HG02943 (cell line): ENCODE results near the gene SERPINE3.

Source experiments
- ATAC-seq: cut with Tn5 transposase; IDR thresholded peaks from one replicate; pipeline ENCODE4 v1.9.1; 2021; ENCODE audit warnings: mild to moderate bottlenecking, low read depth, moderate library complexity; ENCODE audit not compliant: unreplicated experiment

The SERPINE3 gene

GRCh38 chr13:51327961-51328360 lies 11.5 kb upstream of the SERPINE3 start:
- no peak for ATAC-seq

GRCh38 chr13:51328488-51328887 lies 11.0 kb upstream of the SERPINE3 start:
- no peak for ATAC-seq

- no peak for ATAC-seq
These were observed 9.9 kb upstream of the SERPINE3 start for GRCh38 chr13:51329606-51330005.

- no peak for ATAC-seq
These were observed 8.7 kb upstream of the SERPINE3 start for GRCh38 chr13:51330791-51331190.

- no peak for ATAC-seq
These were observed 8.1 kb upstream of the SERPINE3 start for GRCh38 chr13:51331354-51331861.

DNA sequence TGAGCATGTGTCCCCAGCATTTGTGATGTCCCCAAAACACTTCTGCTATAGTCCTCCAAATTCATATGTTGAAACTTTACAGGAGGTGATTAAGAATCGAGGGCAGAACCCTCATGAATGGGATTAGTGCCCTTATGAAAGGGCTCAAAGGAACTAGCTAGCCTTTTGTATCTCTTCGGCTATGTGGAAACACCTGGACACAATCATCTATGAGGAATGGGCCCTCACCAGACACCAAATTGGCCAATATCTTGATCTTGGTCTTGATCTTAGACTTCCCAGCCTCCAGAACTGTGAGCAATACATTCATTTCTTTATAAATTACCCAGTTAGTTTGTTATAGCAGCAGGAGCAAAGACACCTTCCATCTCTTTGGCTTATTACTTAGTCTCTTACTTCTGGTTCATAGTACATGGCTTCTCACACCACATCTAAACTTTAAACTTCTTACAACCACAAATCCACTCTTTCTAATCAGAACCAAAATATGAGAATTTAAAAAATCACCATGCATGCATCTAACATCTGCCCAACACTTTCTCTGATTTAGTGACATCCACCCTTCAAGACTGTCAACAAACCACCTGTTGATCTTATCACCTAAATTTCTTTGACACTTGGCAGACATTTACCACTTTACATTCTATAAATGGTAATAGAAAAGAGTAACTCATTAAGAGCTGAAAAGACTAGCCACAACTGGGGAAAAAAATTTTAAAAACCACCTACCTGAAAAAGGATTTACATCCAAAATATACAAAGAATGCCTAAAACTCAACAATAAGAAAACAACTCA lies 6.7 kb upstream of the SERPINE3 start:
- ATAC-seq: no peak

- no peak for ATAC-seq
These were observed 6.1 kb upstream of the SERPINE3 start for GRCh38 chr13:51333421-51333820.

GRCh38 chr13:51333826-51334225 lies 5.7 kb upstream of the SERPINE3 start:
- no peak for ATAC-seq

DNA sequence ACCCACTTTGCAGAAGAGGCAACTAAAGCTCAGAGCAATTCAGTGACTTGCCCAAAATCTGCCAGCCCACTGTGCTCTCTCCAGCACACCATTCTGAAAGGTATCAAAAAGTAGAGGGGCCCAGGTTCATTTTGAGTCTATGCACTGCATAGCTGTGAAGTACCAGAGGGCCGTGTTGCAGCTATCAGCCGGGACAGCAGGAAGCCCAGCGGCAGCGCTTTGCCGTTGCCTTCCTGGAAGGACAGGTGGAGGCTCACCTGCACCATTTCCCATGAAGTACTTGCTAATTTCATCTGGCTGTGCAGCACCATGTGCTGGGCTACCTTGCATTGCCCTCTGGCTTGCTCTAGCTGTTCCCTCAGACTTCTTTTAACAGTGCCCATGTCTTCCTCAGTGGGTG lies 2.7 kb upstream of the SERPINE3 start:
- no peak for ATAC-seq

DNA sequence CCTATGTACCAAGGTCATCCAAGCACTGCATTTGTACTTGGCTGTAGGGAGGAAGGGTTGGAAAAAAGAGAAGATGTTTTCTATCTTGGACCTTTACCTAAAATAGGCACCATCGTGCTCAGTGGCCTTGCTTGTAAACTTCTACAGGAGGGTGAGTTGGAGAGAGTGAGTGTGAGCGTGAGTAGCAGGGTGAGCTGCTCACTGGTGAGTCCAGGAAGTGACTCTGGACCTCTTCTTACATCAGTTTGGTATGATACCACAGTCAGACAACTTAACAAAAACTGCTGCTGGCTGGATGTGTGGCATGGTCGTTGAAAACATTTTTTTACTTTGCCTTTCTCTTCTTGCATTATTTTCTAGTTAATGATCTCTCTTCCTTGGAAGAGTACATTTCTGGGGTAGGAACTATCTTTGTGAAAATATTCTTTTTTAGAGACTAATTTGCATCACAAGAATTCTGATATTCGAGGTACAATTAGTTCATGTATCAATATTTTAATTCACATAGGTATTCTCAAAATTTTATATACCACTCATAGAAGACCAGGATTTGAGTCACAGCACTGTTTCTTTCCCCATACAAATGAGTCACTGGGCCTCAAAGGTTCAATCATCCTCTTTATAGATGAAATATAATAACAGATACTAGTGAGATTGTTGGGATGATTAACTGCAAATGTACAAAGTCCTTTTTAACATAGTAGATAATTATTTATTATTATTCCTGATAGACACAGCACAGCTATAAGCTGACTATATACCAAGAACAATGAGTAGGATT lies 651 bp downstream of the SERPINE3 start:
- no peak for ATAC-seq

GRCh38 chr13:51341232-51341631 lies 1.7 kb downstream of the SERPINE3 start:
- ATAC-seq: no peak

- no peak for ATAC-seq
These were observed 2.3 kb downstream of the SERPINE3 start for GRCh38 chr13:51341791-51342190.

- ATAC-seq: no peak
These were observed 3.2 kb downstream of the SERPINE3 start for GRCh38 chr13:51342706-51343105.

DNA sequence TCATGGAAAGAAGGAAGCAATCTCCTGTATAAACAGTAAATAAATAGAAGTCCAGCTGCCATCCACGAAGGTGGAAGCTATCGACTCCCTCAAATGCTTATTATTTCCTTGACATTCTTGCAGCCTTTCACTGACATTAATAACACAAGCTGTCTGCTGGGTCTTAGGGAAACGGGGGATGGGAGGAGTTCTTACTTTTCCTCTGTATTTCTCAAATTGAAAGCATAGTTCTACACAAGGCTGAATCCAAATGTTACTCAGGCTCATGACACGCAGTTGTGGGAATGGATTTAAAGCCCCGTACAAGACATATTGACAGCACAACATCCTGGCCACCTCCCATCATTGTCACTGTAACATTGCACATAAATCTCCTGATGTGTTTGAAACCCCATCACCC lies 4.0 kb downstream of the SERPINE3 start:
- no peak for ATAC-seq

DNA sequence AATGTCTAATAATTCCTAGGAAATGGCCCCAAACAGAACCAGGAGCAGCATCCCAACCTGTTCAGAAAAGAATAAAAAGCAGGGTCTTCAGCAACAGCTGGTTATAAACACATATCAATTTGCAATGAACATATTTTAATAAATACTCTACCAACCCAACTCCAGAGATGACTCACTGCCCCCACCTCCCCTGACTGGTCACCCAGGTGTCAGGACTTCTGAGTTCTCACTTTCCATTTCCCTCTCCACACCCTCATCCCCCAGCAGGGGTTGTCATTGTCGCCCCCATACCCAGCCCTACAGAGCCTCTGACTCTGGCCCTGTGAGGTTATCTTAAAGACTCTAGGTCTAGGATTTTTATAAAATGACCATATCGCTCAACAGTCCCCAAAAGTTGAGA lies 6.9 kb downstream of the SERPINE3 start:
- no peak for ATAC-seq

DNA sequence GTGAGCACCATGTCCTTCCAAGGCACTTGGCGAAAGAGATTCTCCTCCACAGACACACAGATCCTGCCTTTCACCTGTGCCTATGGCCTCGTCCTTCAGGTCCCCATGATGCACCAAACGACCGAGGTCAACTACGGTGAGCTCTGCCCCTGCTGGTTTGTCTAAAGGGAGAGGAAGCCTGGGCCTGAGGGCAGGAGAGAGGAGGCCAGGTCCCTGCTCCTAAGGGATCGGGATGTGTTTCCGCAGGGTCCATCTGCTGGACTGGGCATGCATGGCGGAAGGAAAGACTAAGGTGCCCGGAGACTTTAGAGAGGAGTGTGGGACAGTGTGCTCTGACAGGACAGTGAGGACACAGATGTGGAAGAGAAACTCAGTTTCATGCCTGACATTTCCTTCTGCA lies 7.6 kb downstream of the SERPINE3 start:
- no peak for ATAC-seq

GRCh38 chr13:51348069-51348967 lies 8.8 kb downstream of the SERPINE3 start:
- no peak for ATAC-seq

DNA sequence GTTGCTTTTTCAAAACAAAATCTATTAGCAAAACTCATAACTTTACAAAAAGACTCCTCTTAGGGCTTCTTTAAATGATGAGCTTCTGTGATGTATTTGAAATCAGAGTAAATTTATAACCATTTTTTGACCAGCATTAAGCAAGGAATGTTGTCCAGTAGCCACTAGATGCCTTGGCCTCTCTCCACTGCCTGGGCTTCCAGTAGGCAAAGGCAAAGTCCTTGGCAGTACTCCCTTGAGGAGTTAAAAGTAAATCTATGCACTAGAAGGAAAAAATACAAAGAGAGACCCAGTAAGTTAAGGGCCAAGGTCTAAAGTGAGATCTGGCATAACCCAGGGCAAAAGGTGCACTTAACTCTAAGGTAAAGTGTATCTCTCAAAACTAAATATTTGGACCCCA lies 9.5 kb downstream of the SERPINE3 start:
- ATAC-seq: no peak

- no peak for ATAC-seq
These were observed 15.7 kb downstream of the SERPINE3 start for GRCh38 chr13:51355217-51355616.

- ATAC-seq: no peak
These were observed 18.6 kb downstream of the SERPINE3 start for GRCh38 chr13:51357928-51358595.
